ENCODE results near the gene PKNOX2.

PKNOX2 gene

GRCh38 chr11:125235071-125235471 is 70.5 kb downstream of the PKNOX2 start:
- DNase-seq (ENCODE audit: low read depth) = no peak

- no peak for DNase-seq (ENCODE audit: low read depth)
Observed at GRCh38 chr11:125236072-125236825, 71.7 kb downstream of the PKNOX2 start.

- no peak for DNase-seq (ENCODE audit: low read depth)
Observed at GRCh38 chr11:125239585-125240560, 75.3 kb downstream of the PKNOX2 start.

GRCh38 chr11:125241104-125241503 is 76.6 kb downstream of the PKNOX2 start:
- DNase-seq (ENCODE audit: low read depth) = no peak

- DNase-seq (ENCODE audit: low read depth) = no peak
Observed at GRCh38 chr11:125242141-125242775, 77.7 kb downstream of the PKNOX2 start.

- no peak for DNase-seq (ENCODE audit: low read depth)
Observed at GRCh38 chr11:125244166-125244565, 79.6 kb downstream of the PKNOX2 start.

GRCh38 chr11:125245299-125245698 is 80.7 kb downstream of the PKNOX2 start:
- no peak for DNase-seq (ENCODE audit: low read depth)

GRCh38 chr11:125247431-125247830 is 82.9 kb downstream of the PKNOX2 start:
- DNase-seq (ENCODE audit: low read depth) = no peak

- DNase-seq (ENCODE audit: low read depth) = no peak
Observed at GRCh38 chr11:125250318-125251213, 86.0 kb downstream of the PKNOX2 start.

- DNase-seq (ENCODE audit: low read depth) = no peak
Observed at GRCh38 chr11:125251214-125251545, 86.6 kb downstream of the PKNOX2 start.

- no peak for DNase-seq (ENCODE audit: low read depth)
Observed at GRCh38 chr11:125251956-125252355, 87.4 kb downstream of the PKNOX2 start.

- DNase-seq (ENCODE audit: low read depth) = no peak
Observed at GRCh38 chr11:125253289-125253688, 88.7 kb downstream of the PKNOX2 start.

GRCh38 chr11:125253795-125254525 is 89.4 kb downstream of the PKNOX2 start:
- no peak for DNase-seq (ENCODE audit: low read depth)

- no peak for DNase-seq (ENCODE audit: low read depth)
Observed at GRCh38 chr11:125256541-125257189, 92.1 kb downstream of the PKNOX2 start.

GRCh38 chr11:125257190-125257579 is 92.6 kb downstream of the PKNOX2 start:
- DNase-seq (ENCODE audit: low read depth) = no peak

- no peak for DNase-seq (ENCODE audit: low read depth)
Observed at GRCh38 chr11:125257751-125258150, 93.2 kb downstream of the PKNOX2 start.

GRCh38 chr11:125258291-125259032 is 93.9 kb downstream of the PKNOX2 start:
- no peak for DNase-seq (ENCODE audit: low read depth)

- no peak for DNase-seq (ENCODE audit: low read depth)
Observed at GRCh38 chr11:125261588-125261987, 97.0 kb downstream of the PKNOX2 start.

GRCh38 chr11:125262194-125262829 is 97.8 kb downstream of the PKNOX2 start:
- DNase-seq (ENCODE audit: low read depth) = no peak

Measured in T follicular helper cell (primary cell).